ENCODE measurements around the gene SSX2IP.
"Not testable (repeated sequence)": the region's sequence is repeated elsewhere in the genome, so short reads cannot be mapped to it uniquely, and the experiment has no call there.

SSX2IP gene

DNA sequence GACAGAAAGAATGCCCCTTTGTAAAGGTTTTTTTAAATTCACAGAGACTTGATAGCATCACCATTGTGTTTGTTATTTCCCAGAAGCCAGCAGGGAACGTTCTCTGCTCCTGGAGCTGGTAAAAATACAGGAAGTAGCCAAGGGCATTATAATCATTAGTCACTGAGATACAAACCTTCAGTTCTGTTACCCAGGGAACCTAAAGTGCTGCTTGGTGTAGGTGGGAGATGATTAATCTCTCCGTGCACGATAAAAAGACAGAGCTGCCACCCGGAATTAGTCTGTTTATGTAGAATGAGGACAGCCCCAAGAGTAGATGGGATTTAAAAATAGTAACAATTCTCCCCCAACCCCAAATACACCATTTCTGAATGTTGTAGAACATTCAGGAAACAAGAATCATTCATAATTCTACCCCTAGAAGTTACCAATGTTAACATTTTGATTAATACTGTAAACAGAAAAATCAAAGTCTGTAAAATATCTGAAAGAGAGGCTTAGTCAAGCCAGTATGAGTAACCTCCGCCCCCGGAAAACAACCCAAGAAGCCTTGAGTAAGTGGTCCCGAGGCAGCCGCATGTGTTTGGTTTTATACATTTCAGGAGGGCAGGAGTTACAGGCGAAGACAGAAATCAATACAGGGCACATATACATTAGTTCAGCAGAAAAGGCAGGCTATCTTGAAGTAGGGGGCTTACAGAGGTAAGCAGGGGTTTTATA lies 70.7 kb downstream of the SSX2IP start:
- DNase-seq = no peak

- DNase-seq = no peak
Observed at GRCh38 chr1:84617349-84617748, 72.9 kb downstream of the SSX2IP start.

- no peak for DNase-seq
Observed at GRCh38 chr1:84615790-84616189, 74.5 kb downstream of the SSX2IP start.

DNA sequence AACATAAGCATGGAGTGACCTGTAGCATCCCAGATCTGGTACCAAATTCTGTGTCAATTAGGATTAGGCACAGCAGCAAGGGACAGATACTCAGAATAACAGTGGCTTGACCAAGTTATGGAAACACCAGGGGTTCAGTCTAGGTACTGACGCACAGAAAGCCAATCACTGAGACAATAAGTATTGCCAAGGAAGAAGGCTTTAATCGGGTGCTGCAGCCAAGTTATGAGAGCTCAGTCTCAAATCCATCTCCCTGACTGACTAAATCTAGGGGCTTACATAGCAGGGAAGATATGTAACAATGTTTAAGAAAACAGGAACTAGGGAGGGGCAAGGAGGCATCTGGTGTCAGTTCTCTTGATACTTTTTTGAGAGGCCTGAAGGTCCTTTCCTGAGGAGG lies 76.4 kb downstream of the SSX2IP start:
- DNase-seq = no peak

- no peak for DNase-seq
Observed at GRCh38 chr1:84613026-84613425, 77.2 kb downstream of the SSX2IP start.

DNA sequence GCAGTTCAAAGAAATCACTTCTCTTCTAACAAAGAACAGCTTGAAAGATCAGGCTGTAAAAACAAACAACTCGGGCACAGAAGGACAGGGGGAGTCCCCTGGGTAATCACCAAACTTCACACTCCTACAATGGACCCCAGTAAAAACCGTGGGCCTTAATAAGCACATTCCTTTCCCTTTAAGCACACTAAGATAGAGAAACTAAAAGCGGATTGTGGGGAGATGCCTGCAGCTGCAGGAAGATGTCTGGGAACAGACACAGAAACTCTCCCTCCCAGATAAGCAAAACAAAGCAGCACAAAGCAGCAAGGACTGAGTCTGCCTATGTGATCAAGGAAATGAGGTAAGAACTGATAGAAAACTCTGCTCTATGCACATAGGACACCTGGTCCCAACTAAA lies 78.5 kb downstream of the SSX2IP start:
- no peak for DNase-seq

DNA sequence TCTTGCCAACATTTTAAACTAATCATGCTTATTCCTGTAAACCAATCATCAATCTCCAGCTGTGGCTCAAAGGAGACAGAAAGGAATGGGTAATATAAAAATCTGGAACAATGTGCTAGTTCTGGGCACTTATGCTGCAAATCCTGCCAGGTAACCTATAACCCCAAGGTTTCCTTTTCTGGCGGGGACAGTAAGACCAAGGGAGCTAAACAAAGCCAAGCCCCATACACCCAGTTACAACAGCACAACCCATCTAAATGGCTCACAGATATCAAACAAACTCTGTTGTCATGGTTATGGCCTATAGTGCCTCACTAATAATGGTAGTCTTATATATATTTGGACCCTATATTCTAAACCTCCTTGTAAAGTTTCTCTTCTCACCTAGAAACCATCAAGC lies 79.2 kb downstream of the SSX2IP start:
- DNase-seq = no peak

GRCh38 chr1:84606977-84607376 lies 83.3 kb downstream of the SSX2IP start:
- no peak for DNase-seq

- DNase-seq = no peak
Observed at GRCh38 chr1:84605157-84605556, 85.1 kb downstream of the SSX2IP start.

- no peak for DNase-seq
Observed at GRCh38 chr1:84603941-84604830, 86.1 kb downstream of the SSX2IP start.

GRCh38 chr1:84603223-84603622 lies 87.0 kb downstream of the SSX2IP start:
- DNase-seq = no peak

GRCh38 chr1:84600796-84601195 lies 89.5 kb downstream of the SSX2IP start:
- DNase-seq = no peak

- no peak for DNase-seq
Observed at GRCh38 chr1:84598846-84599741, 91.2 kb downstream of the SSX2IP start.

GRCh38 chr1:84598418-84598817 lies 91.8 kb downstream of the SSX2IP start:
- no peak for DNase-seq

GRCh38 chr1:84597011-84597410 lies 93.2 kb downstream of the SSX2IP start:
- no peak for DNase-seq

- DNase-seq = not testable (repeated sequence)
Observed at GRCh38 chr1:84594959-84595358, 95.3 kb downstream of the SSX2IP start.
